ENCODE results near the gene THUMPD3. TPM values are rescaled to one million over a fixed set of nuclear protein-coding genes. Genes with fewer than 3 reads are reported as not detected.

Gene THUMPD3
- total RNA-seq, 1 donor from 2014 or later, result 43.9 TPM

- H3K4me3 ChIP-seq (ENCODE audit: low read depth, low read length), result no peak overlapping the region
- DNase-seq (ENCODE audit: low read depth), result no peak
- TF ChIP-seq, protein P1, sequence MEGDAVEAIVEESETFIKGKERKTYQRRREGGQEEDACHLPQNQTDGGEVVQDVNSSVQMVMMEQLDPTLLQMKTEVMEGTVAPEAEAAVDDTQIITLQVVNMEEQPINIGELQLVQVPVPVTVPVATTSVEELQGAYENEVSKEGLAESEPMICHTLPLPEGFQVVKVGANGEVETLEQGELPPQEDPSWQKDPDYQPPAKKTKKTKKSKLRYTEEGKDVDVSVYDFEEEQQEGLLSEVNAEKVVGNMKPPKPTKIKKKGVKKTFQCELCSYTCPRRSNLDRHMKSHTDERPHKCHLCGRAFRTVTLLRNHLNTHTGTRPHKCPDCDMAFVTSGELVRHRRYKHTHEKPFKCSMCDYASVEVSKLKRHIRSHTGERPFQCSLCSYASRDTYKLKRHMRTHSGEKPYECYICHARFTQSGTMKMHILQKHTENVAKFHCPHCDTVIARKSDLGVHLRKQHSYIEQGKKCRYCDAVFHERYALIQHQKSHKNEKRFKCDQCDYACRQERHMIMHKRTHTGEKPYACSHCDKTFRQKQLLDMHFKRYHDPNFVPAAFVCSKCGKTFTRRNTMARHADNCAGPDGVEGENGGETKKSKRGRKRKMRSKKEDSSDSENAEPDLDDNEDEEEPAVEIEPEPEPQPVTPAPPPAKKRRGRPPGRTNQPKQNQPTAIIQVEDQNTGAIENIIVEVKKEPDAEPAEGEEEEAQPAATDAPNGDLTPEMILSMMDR (conservative IDR thresholded peaks at IDR 0.05; ENCODE audit: low read depth, low read length), result no peak
Observed at GRCh38 chr3:9343115-9343514, 19.7 kb upstream of the THUMPD3 start.

- no peak overlapping the region for H3K4me3 ChIP-seq (ENCODE audit: low read depth, low read length)
- no peak for DNase-seq (ENCODE audit: low read depth)
- TF ChIP-seq, protein P1 (conservative IDR thresholded peaks at IDR 0.05; ENCODE audit: low read depth, low read length), result no peak
Observed at GRCh38 chr3:9345041-9345440, 17.8 kb upstream of the THUMPD3 start.

DNA sequence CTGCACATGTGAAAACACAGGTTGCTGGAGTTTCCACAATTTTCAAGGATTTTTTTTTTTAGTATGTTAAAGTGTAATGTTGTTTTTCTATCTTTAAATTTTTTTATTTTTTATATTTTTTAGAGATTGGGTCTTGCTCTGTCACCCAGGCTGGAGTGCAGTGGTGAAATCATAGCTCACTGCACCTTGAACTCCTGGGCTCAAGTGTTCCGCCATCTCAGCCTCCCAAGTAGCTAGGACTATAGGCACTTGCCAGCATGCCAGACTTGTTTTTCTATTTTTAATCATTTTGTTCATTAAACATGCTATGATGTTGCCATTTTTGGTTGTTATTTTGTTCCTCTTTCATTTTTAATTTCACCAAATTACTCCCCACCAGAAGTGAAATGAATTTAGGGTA is 16.7 kb upstream of the THUMPD3 start:
- DNase-seq (ENCODE audit: low read depth), result no peak
- H3K4me3 ChIP-seq (ENCODE audit: low read depth, low read length), result no peak overlapping the region
- TF ChIP-seq, protein P1 (conservative IDR thresholded peaks at IDR 0.05; ENCODE audit: low read depth, low read length), result no peak

GRCh38 chr3:9347081-9347480 is 15.8 kb upstream of the THUMPD3 start:
- no peak for DNase-seq (ENCODE audit: low read depth)
- TF ChIP-seq, protein P1 (conservative IDR thresholded peaks at IDR 0.05; ENCODE audit: low read depth, low read length), result no peak
- no peak overlapping the region for H3K4me3 ChIP-seq (ENCODE audit: low read depth, low read length)

GRCh38 chr3:9347887-9348286 is 15.0 kb upstream of the THUMPD3 start:
- TF ChIP-seq, protein P1 (conservative IDR thresholded peaks at IDR 0.05; ENCODE audit: low read depth, low read length), result no peak
- peak; percentile 43 for DNase-seq (ENCODE audit: low read depth)
- H3K4me3 ChIP-seq (ENCODE audit: low read depth, low read length), result no peak overlapping the region

DNA sequence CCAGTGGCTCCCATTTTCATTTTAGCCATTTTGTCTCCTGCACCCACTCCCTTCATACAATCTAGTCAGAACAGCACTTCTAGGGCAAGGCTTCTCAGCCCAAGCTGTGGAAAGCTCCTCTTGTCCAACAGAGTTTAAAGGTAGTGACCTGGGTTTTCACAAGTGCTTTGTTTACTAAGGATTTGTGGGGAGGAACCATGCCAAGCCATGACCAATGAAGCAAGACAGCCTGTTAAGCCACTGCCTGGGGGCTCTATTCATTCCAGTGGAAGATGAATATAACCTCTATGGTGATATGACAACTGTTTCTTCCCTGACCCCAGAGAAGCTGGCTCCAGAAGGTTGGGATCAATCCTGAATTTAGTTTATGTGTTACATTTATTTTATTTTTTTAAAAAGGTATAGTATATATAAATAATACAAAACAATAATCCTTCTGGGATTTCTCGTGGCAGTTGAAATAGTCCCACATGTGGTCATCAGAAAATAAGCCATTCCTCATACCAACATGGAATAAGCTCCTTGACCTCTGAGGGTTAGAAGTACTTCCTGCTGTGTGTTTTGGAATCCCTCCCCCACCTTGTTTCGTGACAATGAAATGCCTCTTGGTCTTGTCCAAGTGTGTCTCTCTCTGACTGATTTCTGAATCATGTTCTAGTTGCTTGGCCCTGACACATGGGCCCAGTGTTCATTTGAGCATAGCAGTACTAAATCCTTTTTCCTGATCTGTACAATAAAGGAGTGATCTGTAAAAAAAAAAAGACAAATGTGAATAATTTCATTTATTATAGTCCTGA is 13.3 kb upstream of the THUMPD3 start:
- H3K4me3 ChIP-seq (ENCODE audit: low read depth, low read length), result no peak overlapping the region
- DNase-seq (ENCODE audit: low read depth), result peak; percentile 83
- TF ChIP-seq, protein P1 (conservative IDR thresholded peaks at IDR 0.05; ENCODE audit: low read depth, low read length), result no peak

- TF ChIP-seq, protein P1 (conservative IDR thresholded peaks at IDR 0.05; ENCODE audit: low read depth, low read length), result no peak
- no peak overlapping the region for H3K4me3 ChIP-seq (ENCODE audit: low read depth, low read length)
- DNase-seq (ENCODE audit: low read depth), result no peak
Observed at GRCh38 chr3:9351709-9352126, 11.1 kb upstream of the THUMPD3 start.
